ENCODE measurements around the gene SEPTIN7. TPM values are rescaled to one million over a fixed set of nuclear protein-coding genes. Genes with fewer than 3 reads are reported as not detected.

SEPTIN7 gene
- total and polyA plus RNA-seq, 3 donors from 2014 or later, result 137 to 194 (median 182) TPM

- no peak for DNase-seq
- 54 to 65% methylated on average over 1 of the region's 1 CpG for WGBS, 2 donors
- TF ChIP-seq POLR2A (IDR thresholded peaks at IDR 0.05) (no peak), CTCF (IDR thresholded peaks at IDR 0.05) (no peak)
- Histone ChIP-seq H3K4me1 (no peaks in the 10 kb centered on the region), H3K4me3 (no peak overlapping the region), H3K27me3 (no peaks in the 10 kb centered on the region), H3K9me3 (no peaks in the 10 kb centered on the region), H3K27ac (no peak overlapping the region), H3K36me3 (ENCODE audit: low read depth, missing control alignments) (no peaks in the 10 kb centered on the region)
- intact Hi-C loops (cut with DNase I; ENCODE audit: low total_unique reads), result no loop called here
Measured at GRCh38 chr7:35776686-35777085, 24.2 kb upstream of the SEPTIN7 start.

GRCh38 chr7:35777121-35777520 is 23.7 kb upstream of the SEPTIN7 start:
- Histone ChIP-seq H3K27ac (no peak overlapping the region), H3K4me3 (no peak overlapping the region), H3K36me3 (ENCODE audit: low read depth, missing control alignments) (no peaks in the 10 kb centered on the region), H3K4me1 (no peaks in the 10 kb centered on the region), H3K9me3 (no peaks in the 10 kb centered on the region), H3K27me3 (no peaks in the 10 kb centered on the region)
- no peak for DNase-seq
- TF ChIP-seq POLR2A (IDR thresholded peaks at IDR 0.05) (no peak), CTCF (IDR thresholded peaks at IDR 0.05) (no peak)
- intact Hi-C loops (cut with DNase I; ENCODE audit: low total_unique reads), result no loop called here

- TF ChIP-seq CTCF (IDR thresholded peaks at IDR 0.05), result no peak
- no peak for TF ChIP-seq POLR2A (IDR thresholded peaks at IDR 0.05)
- WGBS, 2 donors, result 90 to 94% methylated on average over 1 of the region's 1 CpG
- intact Hi-C loops (cut with DNase I; ENCODE audit: low total_unique reads), result no loop called here
Measured at GRCh38 chr7:35780070-35780469, 20.8 kb upstream of the SEPTIN7 start.

GRCh38 chr7:35781200-35781701 is 19.6 kb upstream of the SEPTIN7 start:
- no peaks in the 10 kb centered on the region for H3K36me3 ChIP-seq (ENCODE audit: low read depth, missing control alignments)
- H3K4me3 ChIP-seq, result no peak overlapping the region
- TF ChIP-seq POLR2A (IDR thresholded peaks at IDR 0.05) (no peak), CTCF (IDR thresholded peaks at IDR 0.05) (no peak)
- H3K27ac ChIP-seq, result no peak overlapping the region
- H3K4me1 ChIP-seq, result no peaks in the 10 kb centered on the region
- DNase-seq, result no peak
- H3K27me3 ChIP-seq, result no peaks in the 10 kb centered on the region
- no peaks in the 10 kb centered on the region for H3K9me3 ChIP-seq
- WGBS, 2 donors, result 88 to 97% methylated on average over 3 of the region's 3 CpGs
- intact Hi-C loops (cut with DNase I; ENCODE audit: low total_unique reads), result no loop called here

More at GRCh38 chr7:35780070-35780469, 20.8 kb upstream of the SEPTIN7 start:
- H3K27ac ChIP-seq, result no peak overlapping the region
- no peak for DNase-seq
- H3K9me3 ChIP-seq, result no peaks in the 10 kb centered on the region
- H3K4me1 ChIP-seq, result no peaks in the 10 kb centered on the region
- H3K36me3 ChIP-seq (ENCODE audit: low read depth, missing control alignments), result no peaks in the 10 kb centered on the region
- H3K4me3 ChIP-seq, result no peak overlapping the region
- H3K27me3 ChIP-seq, result no peaks in the 10 kb centered on the region

GRCh38 chr7:35781767-35782515 is 18.9 kb upstream of the SEPTIN7 start:
- DNase-seq, result no peak
- H3K27ac ChIP-seq, result no peak overlapping the region
- H3K9me3 ChIP-seq, result no peaks in the 10 kb centered on the region
- TF ChIP-seq POLR2A (IDR thresholded peaks at IDR 0.05) (no peak), CTCF (IDR thresholded peaks at IDR 0.05) (no peak)
- no peaks in the 10 kb centered on the region for H3K27me3 ChIP-seq
- no peak overlapping the region for H3K4me3 ChIP-seq
- H3K36me3 ChIP-seq (ENCODE audit: low read depth, missing control alignments), result no peaks in the 10 kb centered on the region
- WGBS, 2 donors, result 95 to 96% methylated on average over 9 of the region's 9 CpGs
- no peaks in the 10 kb centered on the region for H3K4me1 ChIP-seq
- intact Hi-C loops (cut with DNase I; ENCODE audit: low total_unique reads), result no loop called here
